Activated CD8-positive, alpha-beta memory T cell treated with anti-CD3 and anti-CD28 coated beads for 24 hours (primary cell): ENCODE data around the gene WHAMM.
"Not testable (repeated sequence)": the region's sequence is repeated elsewhere in the genome, so short reads cannot be mapped to it uniquely, and the experiment has no call there.

Source experiments
- DNase-seq: peaks from one replicate; pipeline ENCODE4 v3.0.0-alpha.2; 2020

Gene WHAMM

GRCh38 chr15:82839136-82839535, 29.7 kb downstream of the WHAMM start:
- DNase-seq, result no peak

- DNase-seq, result no peak
Measured at GRCh38 chr15:82840166-82840565, 30.7 kb downstream of the WHAMM start.

- DNase-seq, result no peak
Measured at GRCh38 chr15:82843566-82843965, 34.1 kb downstream of the WHAMM start.

GRCh38 chr15:82845686-82846085, 36.3 kb downstream of the WHAMM start:
- DNase-seq, result no peak

GRCh38 chr15:82846621-82847020, 37.2 kb downstream of the WHAMM start:
- DNase-seq, result no peak

GRCh38 chr15:82847703-82848102, 38.3 kb downstream of the WHAMM start:
- DNase-seq, result no peak

GRCh38 chr15:82848241-82848993, 39.0 kb downstream of the WHAMM start:
- peak; percentile 47 for DNase-seq

GRCh38 chr15:82849556-82850512, 40.4 kb downstream of the WHAMM start:
- DNase-seq, result peak; percentile 50

- peak; percentile 15 for DNase-seq
Measured at GRCh38 chr15:82850731-82851130, 41.3 kb downstream of the WHAMM start.

GRCh38 chr15:82851306-82851850, 42.0 kb downstream of the WHAMM start:
- DNase-seq, result no peak

- DNase-seq, result peak; percentile 43
Measured at GRCh38 chr15:82851981-82852511, 42.6 kb downstream of the WHAMM start.

- peak; percentile 54 for DNase-seq
Measured at GRCh38 chr15:82852941-82853561, 43.6 kb downstream of the WHAMM start.

- no peak for DNase-seq
Measured at GRCh38 chr15:82854554-82854953, 45.1 kb downstream of the WHAMM start.

GRCh38 chr15:82855286-82856100, 46.1 kb downstream of the WHAMM start:
- no peak for DNase-seq

GRCh38 chr15:82856397-82857170, 47.2 kb downstream of the WHAMM start:
- DNase-seq, result peak; percentile 43

GRCh38 chr15:82858932-82859331, 49.5 kb downstream of the WHAMM start:
- no peak for DNase-seq

GRCh38 chr15:82862886-82863285, 53.5 kb downstream of the WHAMM start:
- no peak for DNase-seq

- no peak for DNase-seq
Measured at GRCh38 chr15:82864967-82865366, 55.5 kb downstream of the WHAMM start.

- not testable (repeated sequence) for DNase-seq
Measured at GRCh38 chr15:82865581-82865980, 56.2 kb downstream of the WHAMM start.

- DNase-seq, result not testable (repeated sequence)
Measured at GRCh38 chr15:82865981-82866380, 56.6 kb downstream of the WHAMM start.

GRCh38 chr15:82870727-82871320, 61.4 kb downstream of the WHAMM start:
- DNase-seq, result peak; percentile 13
